Panc1 (cell line): ENCODE data around the gene ZNF474. TPM values are rescaled to one million over a fixed set of nuclear protein-coding genes. Genes with fewer than 3 reads are reported as not detected.

Experiments used
- ATAC-seq: fragments of 200-7000 bp; cut with Tn5 transposase; 2 replicates; pipeline ENCODE4 v1.9.1; 2020; ENCODE audit warnings: mild to moderate bottlenecking, moderate library complexity
- BruUV-seq: library from RNA; stranded (reverse); fragments of 400-500 nt; replicated peaks from 2 replicates; lab custom pipeline; 2021; lab: Mats Ljungman, UMichigan
- CTCF ChIA-PET: fragments of 300-600 bp; sonication (Branson Sonifier 250); formaldehyde crosslinking; loops from one replicate; lab custom pipeline; 2022; ENCODE audit warnings: antibody characterized with exemption; lab: Charles Lee
- POLR2A ChIA-PET: fragments of 300-600 bp; sonication (Branson Sonifier 250); formaldehyde crosslinking; loops from one replicate; lab custom pipeline; 2022; ENCODE audit warnings: antibody characterized with exemption; lab: Charles Lee
- DNase-seq: peaks from one replicate; pipeline ENCODE4 v3.0.0-alpha.2; 2010; ENCODE audit warnings: low read depth, low spot score
- H3K27ac ChIP-seq: 2 replicates; pipeline ENCODE4 v1.5.1; 2011; ENCODE audit warnings: mild to moderate bottlenecking, low read length, inconsistent platforms
- H3K27me3 ChIP-seq: fragments of 200-500 bp; sonication (Bioruptor generic); 2 replicates; pipeline ENCODE4 v1.6.0; 2014; ENCODE audit warnings: low read length, inconsistent platforms; ENCODE audit not compliant: control insufficient read depth, insufficient read depth
- H3K36me3 ChIP-seq: fragments of 200-500 bp; sonication (Bioruptor generic); 2 replicates; pipeline ENCODE4 v1.5.1; 2014; ENCODE audit warnings: inconsistent platforms, mild to moderate bottlenecking, low read length, moderate library complexity; ENCODE audit not compliant: control insufficient read depth, insufficient read depth
- H3K4me1 ChIP-seq: 2 replicates; pipeline ENCODE4 v1.5.1; 2011; ENCODE audit warnings: inconsistent platforms, mild to moderate bottlenecking, low read length, moderate library complexity; ENCODE audit not compliant: control insufficient read depth, insufficient read depth
- H3K4me3 ChIP-seq, 2 experiments: 2 replicates each; pipeline ENCODE4 v1.5.1; 2011 to 2012; ENCODE audit warnings: low read depth in 2 of 2, low read length in 2 of 2, mild to moderate bottlenecking in 2 of 2, inconsistent platforms in 1 of 2, moderate library complexity in 1 of 2
- H3K9me3 ChIP-seq: fragments of 200-500 bp; sonication (Bioruptor generic); 2 replicates; pipeline ENCODE4 v1.5.1; 2014; ENCODE audit warnings: low read depth, mild to moderate bottlenecking, inconsistent platforms, low read length, moderate library complexity; ENCODE audit not compliant: control insufficient read depth, insufficient read depth
- CTCF ChIP-seq: fragments of 450-650 bp; IDR thresholded peaks from 2 replicates; pipeline ENCODE4 v1.5.1; 2017; ENCODE audit warnings: mild to moderate bottlenecking
- POLR2AphosphoS5 ChIP-seq: IDR thresholded peaks from 2 replicates; pipeline ENCODE4 v1.6.1; 2012; ENCODE audit warnings: mild to moderate bottlenecking, low read depth, low read length, moderate library complexity
- REST ChIP-seq, 2 experiments: IDR thresholded peaks; 2 replicates each; pipeline ENCODE4 v1.6.1; 2011 to 2012; ENCODE audit warnings: low read depth in 2 of 2, control low read depth in 1 of 2, low read length in 1 of 2, mild to moderate bottlenecking in 1 of 2, moderate library complexity in 1 of 2; ENCODE audit not compliant: insufficient read depth in 1 of 2
- SIN3A ChIP-seq: IDR thresholded peaks from 2 replicates; pipeline ENCODE4 v1.6.1; 2012; ENCODE audit warnings: low read depth, mild to moderate bottlenecking, low read length, moderate library complexity, borderline replicate concordance; ENCODE audit not compliant: insufficient read depth
- TCF7L2 ChIP-seq: IDR thresholded peaks from 2 replicates; pipeline ENCODE4 v1.6.1; 2011; ENCODE audit warnings: mild to moderate bottlenecking, low read depth, low read length, inconsistent platforms
- in situ Hi-C: cut with HindIII; loops from 2 replicates; pipeline ENCODE4 v1.10.0; 2016; ENCODE audit warnings: low sequenced_read_pairs, low pct_unique_long_range_greater_than_20kb
- intact Hi-C: fragments of 100-400 bp; cut with micrococcal nuclease; formaldehyde crosslinking; loops from one replicate; pipeline ENCODE4 v1.10.0; 2022; ENCODE audit not compliant: unreplicated experiment
- total RNA-seq: library from RNA; stranded (reverse); gene quantifications from one replicate; pipeline ENCODE4 v1.2.1, GENCODE V29; 2021; ENCODE audit not compliant: unreplicated experiment

Gene ZNF474
- total RNA-seq, 1 experiment from 2014 or later = not detected

GRCh38 chr5:122114501-122114900 is 14.8 kb upstream of the ZNF474 start:
- POLR2A ChIA-PET = no interaction called here
- Histone ChIP-seq H3K9me3 (no peaks in the 10 kb centered on the region), H3K36me3 (no peaks in the 10 kb centered on the region), H3K27ac (no peak overlapping the region), H3K27me3 (no peaks in the 10 kb centered on the region; the same call in 1 of the 2 replicates), H3K4me3 (no peak overlapping the region), H3K4me1 (no peaks in the 10 kb centered on the region)
- in situ Hi-C loops (no loop called here), intact Hi-C loops (no loop called here)
- BruUV-seq = no TSS peak
- ATAC-seq = no peak
- CTCF ChIA-PET = no interaction called here
- no peak for DNase-seq
- TF ChIP-seq CTCF (no peak), TCF7L2 (no peak), POLR2AphosphoS5 (no peak), SIN3A (no peak), REST (IDR thresholded peaks at IDR 0.05; ENCODE audit: insufficient read depth in 1 of 2, low read depth in 2 of 2, low read length in 1 of 2) (no peak)

- H3K27me3 ChIP-seq = no peaks in the 10 kb centered on the region; the same call in 1 of the 2 replicates
- POLR2A ChIA-PET = no interaction called here
- CTCF ChIA-PET = no interaction called here
- no peak for ATAC-seq
- no peak for DNase-seq
- in situ Hi-C loops = no loop called here
- intact Hi-C loops = no loop called here
- no peaks in the 10 kb centered on the region for H3K4me1 ChIP-seq
- TF ChIP-seq POLR2AphosphoS5 (no peak), TCF7L2 (no peak), REST (IDR thresholded peaks at IDR 0.05; ENCODE audit: insufficient read depth in 1 of 2, low read depth in 2 of 2, low read length in 1 of 2) (no peak), SIN3A (no peak), CTCF (no peak)
- H3K36me3 ChIP-seq = no peaks in the 10 kb centered on the region
- no peak overlapping the region for H3K27ac ChIP-seq
- no TSS peak for BruUV-seq
- no peaks in the 10 kb centered on the region for H3K9me3 ChIP-seq
- H3K4me3 ChIP-seq = no peak overlapping the region
Observed at GRCh38 chr5:122118356-122118948, 10.9 kb upstream of the ZNF474 start.
